SKM-1 (cell line): ENCODE data around the gene ACAP2.
"Not testable (repeated sequence)": the region's sequence is repeated elsewhere in the genome, so short reads cannot be mapped to it uniquely, and the experiment has no call there.

Experiments
- DNase-seq: peaks from one replicate; lab custom pipeline; 2025; ENCODE audit not compliant: unreplicated experiment; lab: John Stamatoyannopoulos, UW

ACAP2 gene

GRCh38 chr3:195394024-195394423 is 48.8 kb downstream of the ACAP2 start:
- DNase-seq = no peak

- DNase-seq = no peak
Measured at GRCh38 chr3:195388380-195388779, 54.4 kb downstream of the ACAP2 start.

- DNase-seq = no peak
Measured at GRCh38 chr3:195386739-195387138, 56.1 kb downstream of the ACAP2 start.

- no peak for DNase-seq
Measured at GRCh38 chr3:195385526-195385925, 57.3 kb downstream of the ACAP2 start.

GRCh38 chr3:195384952-195385351 is 57.9 kb downstream of the ACAP2 start:
- no peak for DNase-seq

- no peak for DNase-seq
Measured at GRCh38 chr3:195372220-195372619, 70.6 kb downstream of the ACAP2 start.

GRCh38 chr3:195366200-195366925 is 76.5 kb downstream of the ACAP2 start:
- DNase-seq = no peak

- no peak for DNase-seq
Measured at GRCh38 chr3:195365371-195365770, 77.4 kb downstream of the ACAP2 start.

- not testable (repeated sequence) for DNase-seq
Measured at GRCh38 chr3:195357797-195358196, 85.0 kb downstream of the ACAP2 start.

GRCh38 chr3:195356151-195357086 is 86.4 kb downstream of the ACAP2 start:
- no peak for DNase-seq

- DNase-seq = not testable (repeated sequence)
Measured at GRCh38 chr3:195354009-195354408, 88.8 kb downstream of the ACAP2 start.

GRCh38 chr3:195352895-195353488 is 89.8 kb downstream of the ACAP2 start:
- no peak for DNase-seq

- no peak for DNase-seq
Measured at GRCh38 chr3:195348426-195349115, 94.2 kb downstream of the ACAP2 start.

- no peak for DNase-seq
Measured at GRCh38 chr3:195337747-195338146, 105.1 kb downstream of the ACAP2 start.

- DNase-seq = no peak
Measured at GRCh38 chr3:195334967-195335366, 107.9 kb downstream of the ACAP2 start.

- no peak for DNase-seq
Measured at GRCh38 chr3:195319060-195319459, 123.8 kb downstream of the ACAP2 start.

- no peak for DNase-seq
Measured at GRCh38 chr3:195312714-195313113, 130.1 kb downstream of the ACAP2 start.

GRCh38 chr3:195307711-195308110 is 135.1 kb downstream of the ACAP2 start:
- no peak for DNase-seq

GRCh38 chr3:195306369-195306768 is 136.5 kb downstream of the ACAP2 start:
- DNase-seq = no peak

GRCh38 chr3:195302431-195302830 is 140.4 kb downstream of the ACAP2 start:
- no peak for DNase-seq

- no peak for DNase-seq
Measured at GRCh38 chr3:195297446-195297845, 145.4 kb downstream of the ACAP2 start.
